OCI-LY7 (cell line): Measurements from ENCODE around the gene MYO1F. TPM values are rescaled to one million over a fixed set of nuclear protein-coding genes. Genes with fewer than 3 reads are reported as not detected.

ENCODE experiments used
- BruUV-seq: library from RNA; stranded (reverse); fragments of 400-500 nt; replicated peaks from 2 replicates; lab custom pipeline; 2021; lab: Mats Ljungman, UMichigan
- CTCF ChIA-PET: fragments of 300-600 bp; sonication (Branson Sonifier 250); formaldehyde crosslinking; loops from one replicate; lab custom pipeline; 2022; ENCODE audit warnings: antibody characterized with exemption; ENCODE audit not compliant: unreplicated experiment; lab: Charles Lee
- POLR2A ChIA-PET: fragments of 300-600 bp; sonication (Branson Sonifier 250); formaldehyde crosslinking; loops from one replicate; lab custom pipeline; 2022; ENCODE audit warnings: antibody characterized with exemption; lab: Charles Lee
- DNase-seq: peaks from one replicate; pipeline ENCODE4 v3.0.0-alpha.2; 2015; ENCODE audit warnings: low spot score
- H2AFZ ChIP-seq: fragments of 200-600 bp; sonication (generic), shearing (Covaris generic); 2 replicates; pipeline ENCODE4 v1.6.1; 2014; ENCODE audit warnings: mild to moderate bottlenecking, antibody characterized with exemption, low read length, moderate library complexity
- H3K27ac ChIP-seq: fragments of 200-600 bp; sonication (generic); 2 replicates; pipeline ENCODE4 v1.5.1; 2014; ENCODE audit warnings: mixed run types, low read depth, mild to moderate bottlenecking, moderate library complexity, low read length, inconsistent platforms; ENCODE audit not compliant: poor library complexity, severe bottlenecking
- H3K36me3 ChIP-seq: fragments of 200-600 bp; sonication (generic); 2 replicates; pipeline ENCODE4 v1.6.1; 2014; ENCODE audit warnings: mild to moderate bottlenecking, antibody characterized with exemption, low read length, moderate library complexity, mixed read lengths; ENCODE audit not compliant: insufficient read depth
- H3K4me1 ChIP-seq: fragments of 200-600 bp; sonication (generic); 2 replicates; pipeline ENCODE4 v1.5.1; 2014; ENCODE audit warnings: mild to moderate bottlenecking, low read length; ENCODE audit not compliant: insufficient read depth, poor library complexity, severe bottlenecking
- H3K4me2 ChIP-seq: fragments of 200-600 bp; sonication (generic); 2 replicates; pipeline ENCODE4 v1.6.1; 2014; ENCODE audit warnings: mild to moderate bottlenecking, low read length
- H3K4me3 ChIP-seq: fragments of 200-600 bp; sonication (generic); 2 replicates; pipeline ENCODE4 v1.5.1; 2014; ENCODE audit warnings: mild to moderate bottlenecking, low read depth, low read length; ENCODE audit not compliant: poor library complexity, severe bottlenecking
- H3K79me2 ChIP-seq: fragments of 200-600 bp; sonication (generic); 2 replicates; pipeline ENCODE4 v1.6.1; 2016; ENCODE audit warnings: low read depth, mild to moderate bottlenecking, low read length, moderate library complexity, mixed read lengths; ENCODE audit not compliant: insufficient read depth
- H3K9me2 ChIP-seq: fragments of 200-600 bp; sonication (generic); 2 replicates; pipeline ENCODE4 v1.6.1; 2016; ENCODE audit warnings: mild to moderate bottlenecking, low read length, mixed read lengths; ENCODE audit not compliant: insufficient read depth
- H3K9me3 ChIP-seq: fragments of 200-600 bp; sonication (generic); 2 replicates; pipeline ENCODE4 v1.6.1; 2014; ENCODE audit warnings: mild to moderate bottlenecking, mixed run types, low read length, mixed read lengths
- H4K20me1 ChIP-seq: fragments of 200-600 bp; sonication (generic); 2 replicates; pipeline ENCODE4 v1.6.1; 2014; ENCODE audit warnings: mild to moderate bottlenecking, antibody characterized with exemption, low read length, moderate library complexity, mixed read lengths; ENCODE audit not compliant: insufficient read depth
- EZH2phosphoT487 ChIP-seq: fragments of 200-600 bp; sonication (generic); IDR thresholded peaks from 2 replicates; pipeline ENCODE4 v1.6.1; 2018; ENCODE audit warnings: low read depth, borderline replicate concordance, mild to moderate bottlenecking, mixed run types, antibody characterized with exemption, low read length, moderate library complexity, mixed read lengths
- intact Hi-C: fragments of 100-400 bp; cut with micrococcal nuclease; formaldehyde crosslinking; loops from one replicate; pipeline ENCODE4 v1.10.0; 2022; ENCODE audit not compliant: unreplicated experiment
- total RNA-seq, 2 experiments: library from RNA; depleted of rRNA in 1 of 2; stranded (reverse); fragments of >200 nt in 1 of 2; shearing (Covaris generic) in 1 of 2; gene quantifications; 2 replicates each; pipeline ENCODE4 v1.2.3, GENCODE V29; 2014 to 2022
- TF ChIP-seq, protein P1 (sequence below): fragments of 200-600 bp; sonication (generic); conservative IDR thresholded peaks from 2 replicates; pipeline ENCODE4 v1.5.1; 2014; ENCODE audit warnings: mild to moderate bottlenecking, antibody characterized with exemption, low read length, moderate library complexity, mixed read lengths

The MYO1F gene
- total RNA-seq, 2 experiments from 2014 or later, result 8.8 to 18.4 TPM

DNA sequence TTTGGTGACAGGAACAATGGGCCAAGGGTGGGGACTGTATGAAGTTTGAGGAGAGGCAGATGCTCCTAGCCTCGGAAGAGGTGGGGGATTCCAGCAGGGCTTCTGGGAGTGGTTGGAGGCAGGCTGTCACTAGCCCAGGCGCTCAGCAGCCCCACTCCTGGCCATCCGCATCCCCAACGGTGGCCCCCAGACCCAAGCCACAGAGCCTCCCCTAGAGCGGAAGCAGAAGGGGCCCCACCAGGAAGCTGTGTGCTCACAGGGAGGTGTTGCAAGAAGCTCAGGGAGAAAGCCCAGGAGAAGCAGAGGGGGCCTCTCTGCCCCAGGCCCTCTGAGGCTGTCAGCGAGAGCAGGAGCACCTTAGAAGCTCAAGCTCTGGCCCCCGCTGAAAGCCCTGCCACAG, 83.1 kb downstream of the MYO1F start:
- intact Hi-C loops, result no loop called here
- H3K36me3 ChIP-seq, result peaks cover 15% of the 10 kb centered on the region
- no peak for TF ChIP-seq EZH2phosphoT487
- peak overlapping the region; percentile 67; the same call in 1 of the 2 replicates for H2AFZ ChIP-seq
- H3K9me3 ChIP-seq, result no peaks in the 10 kb centered on the region
- no peaks in the 10 kb centered on the region for H3K9me2 ChIP-seq
- H4K20me1 ChIP-seq, result no peaks in the 10 kb centered on the region
- peak overlapping the region; percentile 19 for H3K4me3 ChIP-seq
- peaks cover 13% of the 10 kb centered on the region for H3K4me1 ChIP-seq
- no peak overlapping the region for H3K27ac ChIP-seq
- POLR2A ChIA-PET, result interaction anchor here (0.6 to 2.8 kb wide), 4 partner anchors 19 to 1114 kb away, joined by 3 to 14 read pairs (median 4); partner anchors contain the start of gene ZNF414
- CTCF ChIA-PET, result no interaction called here
- peak overlapping the region; percentile 62 for H3K4me2 ChIP-seq
- DNase-seq, result peak; percentile 45
- no TSS peak for BruUV-seq
- H3K79me2 ChIP-seq, result no peaks in the 10 kb centered on the region

DNA sequence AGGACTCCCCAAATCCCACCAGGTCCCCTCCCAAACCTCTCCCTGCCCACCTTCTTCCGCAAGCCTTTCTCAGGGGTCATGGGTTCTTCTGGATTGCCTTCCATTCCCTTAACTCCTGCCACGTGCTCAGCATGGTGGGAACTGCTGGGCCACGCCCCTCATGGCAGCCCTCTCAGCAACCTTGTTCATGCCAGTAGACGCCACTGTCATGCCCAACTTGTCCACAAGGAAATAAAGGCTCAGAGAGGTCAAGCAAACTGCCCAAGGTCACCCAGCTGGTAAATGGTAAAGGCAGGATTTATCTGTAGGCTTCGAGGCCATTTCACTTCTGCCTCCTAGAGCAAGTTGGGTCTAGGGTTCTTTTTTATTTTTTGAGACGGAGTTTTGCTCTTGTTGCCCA, 85.7 kb downstream of the MYO1F start:
- no peaks in the 10 kb centered on the region for H4K20me1 ChIP-seq
- no peak for DNase-seq
- no peak overlapping the region for H3K4me2 ChIP-seq
- H3K36me3 ChIP-seq, result peaks cover 41% of the 10 kb centered on the region
- no peak overlapping the region for H3K4me3 ChIP-seq
- no peak overlapping the region for H2AFZ ChIP-seq
- TF ChIP-seq EZH2phosphoT487, result no peak
- TF ChIP-seq, protein P1, sequence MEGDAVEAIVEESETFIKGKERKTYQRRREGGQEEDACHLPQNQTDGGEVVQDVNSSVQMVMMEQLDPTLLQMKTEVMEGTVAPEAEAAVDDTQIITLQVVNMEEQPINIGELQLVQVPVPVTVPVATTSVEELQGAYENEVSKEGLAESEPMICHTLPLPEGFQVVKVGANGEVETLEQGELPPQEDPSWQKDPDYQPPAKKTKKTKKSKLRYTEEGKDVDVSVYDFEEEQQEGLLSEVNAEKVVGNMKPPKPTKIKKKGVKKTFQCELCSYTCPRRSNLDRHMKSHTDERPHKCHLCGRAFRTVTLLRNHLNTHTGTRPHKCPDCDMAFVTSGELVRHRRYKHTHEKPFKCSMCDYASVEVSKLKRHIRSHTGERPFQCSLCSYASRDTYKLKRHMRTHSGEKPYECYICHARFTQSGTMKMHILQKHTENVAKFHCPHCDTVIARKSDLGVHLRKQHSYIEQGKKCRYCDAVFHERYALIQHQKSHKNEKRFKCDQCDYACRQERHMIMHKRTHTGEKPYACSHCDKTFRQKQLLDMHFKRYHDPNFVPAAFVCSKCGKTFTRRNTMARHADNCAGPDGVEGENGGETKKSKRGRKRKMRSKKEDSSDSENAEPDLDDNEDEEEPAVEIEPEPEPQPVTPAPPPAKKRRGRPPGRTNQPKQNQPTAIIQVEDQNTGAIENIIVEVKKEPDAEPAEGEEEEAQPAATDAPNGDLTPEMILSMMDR, result no peak
- H3K9me2 ChIP-seq, result no peaks in the 10 kb centered on the region
- H3K4me1 ChIP-seq, result peaks cover 13% of the 10 kb centered on the region
- intact Hi-C loops, result no loop called here
- ChIA-PET CTCF (no interaction called here), POLR2A (no interaction called here)
- H3K27ac ChIP-seq, result no peak overlapping the region
- no TSS peak for BruUV-seq
- no peaks in the 10 kb centered on the region for H3K79me2 ChIP-seq
- no peaks in the 10 kb centered on the region for H3K9me3 ChIP-seq

DNA sequence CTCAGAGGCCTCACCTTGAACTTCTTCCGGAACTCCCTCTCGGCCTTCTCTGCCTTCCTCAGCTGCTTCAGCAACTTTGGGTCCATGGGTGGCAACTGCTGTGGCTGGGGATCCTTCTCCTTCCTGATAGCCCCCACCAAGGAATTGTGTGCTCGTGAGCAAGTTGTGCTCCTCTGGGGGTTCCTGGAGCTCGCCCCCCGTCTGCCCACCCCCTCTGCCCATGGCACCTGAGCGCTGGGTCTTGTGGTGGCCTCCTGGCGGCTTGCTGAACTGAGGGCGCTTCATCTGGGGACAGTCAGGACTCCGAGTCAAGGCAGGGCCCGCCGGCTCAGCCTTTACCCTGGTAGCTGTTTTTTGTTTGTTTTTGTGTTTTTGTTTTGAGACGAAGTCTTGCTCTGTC, 86.4 kb downstream of the MYO1F start:
- intact Hi-C loops, result no loop called here
- H3K4me2 ChIP-seq, result no peak overlapping the region
- no TSS peak for BruUV-seq
- peaks cover 13% of the 10 kb centered on the region for H3K4me1 ChIP-seq
- no peak for DNase-seq
- H3K79me2 ChIP-seq, result no peaks in the 10 kb centered on the region
- H3K4me3 ChIP-seq, result no peak overlapping the region
- H3K36me3 ChIP-seq, result peaks cover 48% of the 10 kb centered on the region
- no peak overlapping the region for H3K27ac ChIP-seq
- H4K20me1 ChIP-seq, result no peaks in the 10 kb centered on the region
- ChIA-PET CTCF (no interaction called here), POLR2A (no interaction called here)
- no peaks in the 10 kb centered on the region for H3K9me3 ChIP-seq
- no peaks in the 10 kb centered on the region for H3K9me2 ChIP-seq
- no peak overlapping the region for H2AFZ ChIP-seq
- TF ChIP-seq, protein P1, result no peak
- no peak for TF ChIP-seq EZH2phosphoT487
